ENCODE measurements around the gene PATE3. TPM values are rescaled to one million over a fixed set of nuclear protein-coding genes. Genes with fewer than 3 reads are reported as not detected.

PATE3 gene
- total and polyA plus RNA-seq, 10 of the 15 experiments (the other 5 are each of a cell fraction or from before 2014, with no cell fraction given) = not detected

- RAD21 ChIA-PET (ENCODE audit: unreplicated experiment) = no interaction called here
- FAIRE-seq (no peak), ATAC-seq (no peak), DNase-seq (ENCODE audit: low read depth, low spot score) (no peak)
- TF ChIP-seq KAT2A (conservative IDR thresholded peaks at IDR 0.05; ENCODE audit: control insufficient read depth, low read depth, low read length) (no peak), CHD1 (IDR thresholded peaks at IDR 0.05; ENCODE audit: low read depth, low read length) (no peak), ZBED1 (IDR thresholded peaks at IDR 0.05; ENCODE audit: borderline replicate concordance) (no peak), CREM (IDR thresholded peaks at IDR 0.05; ENCODE audit: low read depth) (no peak), NR2F1 (conservative IDR thresholded peaks at IDR 0.05) (no peak), CBFB (IDR thresholded peaks at IDR 0.05; ENCODE audit: low read depth) (no peak), ATF2 (IDR thresholded peaks at IDR 0.05; ENCODE audit: low read length) (no peak), POLR2AphosphoS5 (IDR thresholded peaks at IDR 0.05; ENCODE audit: low read length) (no peak), MEF2B (IDR thresholded peaks at IDR 0.05; ENCODE audit: partially characterized antibody, poor library complexity, severe bottlenecking) (no peak), RFX5 (IDR thresholded peaks at IDR 0.05; ENCODE audit: low read depth, low read length) (no peak)
- Histone ChIP-seq H3K36me3 (ENCODE audit: control insufficient read depth in 2 of 2, insufficient read depth in 2 of 2, low read length in 1 of 2) (no peaks in the 10 kb centered on the region), H2AFZ (ENCODE audit: control insufficient read depth, low read depth, low read length) (no peak overlapping the region), H3K27me3 (replicated peaks in 1 of 2; ENCODE audit: control insufficient read depth in 2 of 2, insufficient read depth in 2 of 2, low read length in 1 of 2) (no peaks in the 10 kb centered on the region), H3K4me1 (ENCODE audit: control insufficient read depth, insufficient read depth, low read length) (no peaks in the 10 kb centered on the region), H3K9ac (ENCODE audit: control insufficient read depth, insufficient read depth, low read length) (no peak overlapping the region), H4K20me1 (ENCODE audit: control insufficient read depth, insufficient read depth) (no peaks in the 10 kb centered on the region), H3K79me2 (ENCODE audit: control insufficient read depth, insufficient read depth, low read length) (no peaks in the 10 kb centered on the region), H3K9me3 (replicated peaks; ENCODE audit: control insufficient read depth, insufficient read depth, low read length) (no peaks in the 10 kb centered on the region), H3K4me2 (ENCODE audit: control insufficient read depth, insufficient read depth) (no peak overlapping the region), H3K27ac (ENCODE audit: control insufficient read depth, insufficient read depth) (no peak overlapping the region), H3K4me3 (no peak overlapping the region)
- WGBS (ENCODE audit: insufficient coverage, insufficient replicate concordance, low lambda C conversion rate, missing lambda C conversion rate) = 0% methylated on average over 1 of the region's 1 CpG
- in situ Hi-C loops (cut with MboI) = no loop called here
- POLR2A ChIA-PET = no interaction called here
- CTCF ChIA-PET = no interaction called here
- SMC1A ChIA-PET (ENCODE audit: uncharacterized antibody, unreplicated experiment) = interaction anchor here (1.3 kb wide), 1 partner anchor 25 kb away, joined by 3 read pairs; no protein-coding TSS in a partner anchor
- intact Hi-C loops (cut with micrococcal nuclease; ENCODE audit: unreplicated experiment) = no loop called here
- no TSS peak for BruUV-seq (replicated peaks)
These were observed 44.2 kb upstream of the PATE3 start for GRCh38 chr11:125743681-125744080.
